Measurements from ENCODE around the gene G6PC1.
"Not testable (repeated sequence)": the region's sequence is repeated elsewhere in the genome, so short reads cannot be mapped to it uniquely, and the experiment has no call there.

G6PC1 gene

DNA sequence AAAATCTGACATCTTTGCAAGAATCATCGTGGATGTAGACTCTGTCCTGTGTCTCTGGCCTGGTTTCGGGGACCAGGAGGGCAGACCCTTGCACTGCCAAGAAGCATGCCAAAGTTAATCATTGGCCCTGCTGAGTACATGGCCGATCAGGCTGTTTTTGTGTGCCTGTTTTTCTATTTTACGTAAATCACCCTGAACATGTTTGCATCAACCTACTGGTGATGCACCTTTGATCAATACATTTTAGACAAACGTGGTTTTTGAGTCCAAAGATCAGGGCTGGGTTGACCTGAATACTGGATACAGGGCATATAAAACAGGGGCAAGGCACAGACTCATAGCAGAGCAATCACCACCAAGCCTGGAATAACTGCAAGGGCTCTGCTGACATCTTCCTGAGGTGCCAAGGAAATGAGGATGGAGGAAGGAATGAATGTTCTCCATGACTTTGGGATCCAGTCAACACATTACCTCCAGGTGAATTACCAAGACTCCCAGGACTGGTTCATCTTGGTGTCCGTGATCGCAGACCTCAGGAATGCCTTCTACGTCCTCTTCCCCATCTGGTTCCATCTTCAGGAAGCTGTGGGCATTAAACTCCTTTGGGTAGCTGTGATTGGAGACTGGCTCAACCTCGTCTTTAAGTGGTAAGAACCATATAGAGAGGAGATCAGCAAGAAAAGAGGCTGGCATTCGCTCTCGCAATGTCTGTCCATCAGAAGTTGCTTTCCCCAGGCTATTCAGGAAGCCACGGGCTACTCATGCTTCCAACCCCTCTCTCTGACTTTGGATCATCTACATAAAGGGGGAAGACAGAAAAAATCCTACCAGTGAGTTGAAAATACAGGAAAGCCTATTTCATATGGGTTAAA is at the start of gene G6PC1:
TSS of gene G6PC1 (plus strand) at position 340 of the 872 bp plus-strand sequence. CDS start at position 418, 78 bp downstream.
- DNase-seq = no peak

DNA sequence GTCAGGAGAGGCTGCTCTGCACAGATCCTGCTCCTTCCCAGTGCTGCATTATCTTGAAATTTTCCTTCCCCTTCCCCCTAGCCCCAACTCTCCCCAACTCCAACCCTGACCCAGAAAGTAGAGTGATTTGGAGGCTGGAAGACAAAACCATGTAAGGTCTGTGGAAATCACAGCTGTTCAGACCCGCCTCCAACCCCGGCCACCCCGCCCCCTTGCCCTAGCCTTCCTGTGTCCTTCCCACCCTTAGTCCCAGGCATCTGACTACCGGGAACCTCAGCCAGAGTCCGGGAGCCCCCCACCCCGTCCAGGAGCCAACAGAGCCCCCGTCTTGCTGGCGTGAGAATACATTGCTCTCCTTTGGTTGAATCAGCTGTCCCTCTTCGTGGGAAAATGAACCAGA is 49.6 kb upstream of the G6PC1 start, which contains the start of gene AOC3:
TSS of gene AOC3 (plus strand) at position 246 of the 400 bp plus-strand sequence. CDS start at position 391, 145 bp downstream.
- DNase-seq = no peak

DNA sequence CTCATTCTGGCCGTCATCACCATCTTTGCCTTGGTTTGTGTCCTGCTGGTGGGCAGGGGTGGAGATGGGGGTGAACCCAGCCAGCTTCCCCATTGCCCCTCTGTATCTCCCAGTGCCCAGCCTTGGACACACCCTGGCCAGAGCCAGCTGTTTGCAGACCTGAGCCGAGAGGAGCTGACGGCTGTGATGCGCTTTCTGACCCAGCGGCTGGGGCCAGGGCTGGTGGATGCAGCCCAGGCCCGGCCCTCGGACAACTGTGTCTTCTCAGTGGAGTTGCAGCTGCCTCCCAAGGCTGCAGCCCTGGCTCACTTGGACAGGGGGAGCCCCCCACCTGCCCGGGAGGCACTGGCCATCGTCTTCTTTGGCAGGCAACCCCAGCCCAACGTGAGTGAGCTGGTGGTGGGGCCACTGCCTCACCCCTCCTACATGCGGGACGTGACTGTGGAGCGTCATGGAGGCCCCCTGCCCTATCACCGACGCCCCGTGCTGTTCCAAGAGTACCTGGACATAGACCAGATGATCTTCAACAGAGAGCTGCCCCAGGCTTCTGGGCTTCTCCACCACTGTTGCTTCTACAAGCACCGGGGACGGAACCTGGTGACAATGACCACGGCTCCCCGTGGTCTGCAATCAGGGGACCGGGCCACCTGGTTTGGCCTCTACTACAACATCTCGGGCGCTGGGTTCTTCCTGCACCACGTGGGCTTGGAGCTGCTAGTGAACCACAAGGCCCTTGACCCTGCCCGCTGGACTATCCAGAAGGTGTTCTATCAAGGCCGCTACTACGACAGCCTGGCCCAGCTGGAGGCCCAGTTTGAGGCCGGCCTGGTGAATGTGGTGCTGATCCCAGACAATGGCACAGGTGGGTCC is 49.0 kb upstream of the G6PC1 start:
- DNase-seq = not testable (repeated sequence)

DNA sequence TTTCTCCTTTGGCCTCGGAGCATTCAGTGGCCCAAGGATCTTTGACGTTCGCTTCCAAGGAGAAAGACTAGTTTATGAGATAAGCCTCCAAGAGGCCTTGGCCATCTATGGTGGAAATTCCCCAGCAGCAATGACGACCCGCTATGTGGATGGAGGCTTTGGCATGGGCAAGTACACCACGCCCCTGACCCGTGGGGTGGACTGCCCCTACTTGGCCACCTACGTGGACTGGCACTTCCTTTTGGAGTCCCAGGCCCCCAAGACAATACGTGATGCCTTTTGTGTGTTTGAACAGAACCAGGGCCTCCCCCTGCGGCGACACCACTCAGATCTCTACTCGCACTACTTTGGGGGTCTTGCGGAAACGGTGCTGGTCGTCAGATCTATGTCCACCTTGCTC is 48.2 kb upstream of the G6PC1 start:
- no peak for DNase-seq

DNA sequence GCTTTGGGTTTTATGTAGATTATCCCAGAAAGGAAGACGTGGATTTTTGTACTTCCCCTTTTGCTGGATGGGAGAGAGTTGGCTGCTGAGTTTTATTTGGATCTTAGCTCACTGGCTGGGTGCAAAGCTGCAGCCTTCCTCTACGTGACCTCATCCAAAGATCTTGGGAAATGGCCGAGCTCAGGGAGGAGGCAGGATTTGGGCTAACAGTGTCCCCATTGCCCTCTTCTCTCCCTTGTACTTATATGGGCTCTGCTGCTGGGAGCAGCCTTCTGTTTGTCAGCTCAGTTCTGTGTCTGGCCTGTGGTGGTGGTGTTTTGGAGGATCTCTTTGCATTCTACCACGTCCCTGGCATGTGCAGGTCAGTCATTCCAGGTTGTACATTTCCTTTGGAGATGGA is 47.6 kb upstream of the G6PC1 start:
- no peak for DNase-seq

DNA sequence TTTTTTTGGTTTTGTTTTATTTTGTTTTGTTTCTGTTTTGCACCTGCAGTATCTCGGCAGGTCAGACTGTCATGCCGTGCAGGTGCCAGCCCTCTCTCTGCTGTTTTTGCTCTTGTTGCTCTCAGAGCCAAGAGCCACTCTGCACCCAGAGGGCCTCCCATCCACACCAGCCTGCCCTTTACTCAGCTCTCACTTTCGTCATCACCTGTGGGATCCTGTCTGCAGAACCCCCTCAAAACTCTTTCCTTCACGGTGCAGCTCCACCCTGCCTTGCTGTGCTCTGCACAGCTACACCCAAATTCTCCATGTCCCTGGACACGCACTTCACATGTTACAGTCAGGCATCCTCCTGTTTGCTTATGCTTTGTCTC is 47.0 kb upstream of the G6PC1 start:
- DNase-seq = no peak

DNA sequence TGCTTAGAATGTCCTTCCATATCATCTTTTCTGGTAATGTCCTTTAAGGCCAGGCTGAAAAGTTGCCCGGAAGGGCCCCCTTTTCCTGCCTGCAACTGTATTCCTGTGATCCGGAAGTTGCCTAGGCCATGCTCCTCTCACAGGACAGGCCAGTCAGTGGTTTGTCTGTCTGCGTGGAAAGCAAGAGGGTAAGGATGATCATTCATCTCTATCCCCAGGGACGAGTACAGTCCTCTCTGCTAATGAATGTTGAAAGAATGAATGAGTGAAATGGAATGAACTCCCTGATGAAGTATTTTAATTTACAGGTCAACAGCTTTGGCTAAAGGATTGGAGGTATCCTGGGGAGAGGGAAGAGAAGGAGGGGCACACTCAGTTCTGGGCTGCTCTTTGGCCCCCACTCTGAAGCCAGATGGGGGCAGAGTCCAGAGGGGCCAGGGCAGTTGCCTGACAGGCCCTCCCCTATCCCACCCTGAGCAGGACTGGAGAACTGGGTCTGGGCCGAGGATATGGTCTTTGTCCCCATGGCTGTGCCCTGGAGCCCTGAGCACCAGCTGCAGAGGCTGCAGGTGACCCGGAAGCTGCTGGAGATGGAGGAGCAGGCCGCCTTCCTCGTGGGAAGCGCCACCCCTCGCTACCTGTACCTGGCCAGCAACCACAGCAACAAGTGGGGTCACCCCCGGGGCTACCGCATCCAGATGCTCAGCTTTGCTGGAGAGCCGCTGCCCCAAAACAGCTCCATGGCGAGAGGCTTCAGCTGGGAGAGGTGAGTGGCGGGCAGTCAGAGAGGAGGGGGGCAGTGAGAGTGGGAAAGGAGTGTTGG is 46.4 kb upstream of the G6PC1 start:
- no peak for DNase-seq

DNA sequence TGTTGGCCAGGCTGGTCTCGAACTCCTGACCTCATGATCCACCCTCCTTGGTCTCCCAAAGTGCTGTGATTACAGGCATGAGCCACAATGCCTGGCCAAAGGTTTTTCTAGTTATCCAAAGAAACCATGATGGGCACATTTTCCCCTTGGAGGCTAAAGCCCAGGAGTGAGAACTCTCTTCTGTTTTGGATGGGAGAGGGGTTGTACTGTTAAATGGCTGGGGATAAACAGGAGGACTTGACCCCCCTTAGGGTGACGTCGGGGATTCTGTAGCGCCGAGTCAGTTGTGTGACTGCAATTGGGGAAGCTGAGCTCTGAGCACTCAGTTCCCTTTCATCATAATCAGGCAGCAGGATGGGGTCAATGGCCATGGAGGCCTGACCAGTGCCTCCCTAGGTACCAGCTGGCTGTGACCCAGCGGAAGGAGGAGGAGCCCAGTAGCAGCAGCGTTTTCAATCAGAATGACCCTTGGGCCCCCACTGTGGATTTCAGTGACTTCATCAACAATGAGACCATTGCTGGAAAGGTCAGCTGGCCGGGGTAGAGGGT is 45.5 kb upstream of the G6PC1 start:
- DNase-seq = no peak

DNA sequence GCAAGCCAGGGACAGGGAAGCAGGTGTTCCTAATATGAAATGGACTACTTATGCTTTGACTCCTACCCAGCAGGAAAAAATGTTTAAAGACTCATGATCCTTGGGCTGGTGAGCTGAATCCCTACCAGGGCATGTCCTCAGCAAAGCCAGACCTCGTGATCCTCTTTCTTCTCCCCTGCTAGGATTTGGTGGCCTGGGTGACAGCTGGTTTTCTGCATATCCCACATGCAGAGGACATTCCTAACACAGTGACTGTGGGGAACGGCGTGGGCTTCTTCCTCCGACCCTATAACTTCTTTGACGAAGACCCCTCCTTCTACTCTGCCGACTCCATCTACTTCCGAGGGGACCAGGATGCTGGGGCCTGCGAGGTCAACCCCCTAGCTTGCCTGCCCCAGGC is 44.5 kb upstream of the G6PC1 start:
- DNase-seq = not testable (repeated sequence)

DNA sequence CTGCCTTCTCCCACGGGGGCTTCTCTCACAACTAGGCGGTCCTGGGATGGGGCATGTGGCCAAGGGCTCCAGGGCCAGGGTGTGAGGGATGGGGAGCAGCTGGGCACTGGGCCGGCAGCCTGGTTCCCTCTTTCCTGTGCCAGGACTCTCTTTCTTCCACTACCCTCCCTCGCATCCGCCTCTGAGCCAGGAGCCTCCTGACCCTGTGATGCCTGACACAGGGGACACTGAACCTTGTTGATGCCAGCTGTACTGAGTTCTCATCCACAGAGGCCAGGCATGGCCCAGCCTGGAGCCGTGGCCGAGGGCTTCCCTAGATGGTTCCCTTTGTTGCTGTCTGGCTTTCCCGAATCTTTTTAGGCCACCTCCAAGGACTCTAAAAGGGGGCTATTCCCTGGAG is 44.1 kb upstream of the G6PC1 start:
- DNase-seq = not testable (repeated sequence)

DNA sequence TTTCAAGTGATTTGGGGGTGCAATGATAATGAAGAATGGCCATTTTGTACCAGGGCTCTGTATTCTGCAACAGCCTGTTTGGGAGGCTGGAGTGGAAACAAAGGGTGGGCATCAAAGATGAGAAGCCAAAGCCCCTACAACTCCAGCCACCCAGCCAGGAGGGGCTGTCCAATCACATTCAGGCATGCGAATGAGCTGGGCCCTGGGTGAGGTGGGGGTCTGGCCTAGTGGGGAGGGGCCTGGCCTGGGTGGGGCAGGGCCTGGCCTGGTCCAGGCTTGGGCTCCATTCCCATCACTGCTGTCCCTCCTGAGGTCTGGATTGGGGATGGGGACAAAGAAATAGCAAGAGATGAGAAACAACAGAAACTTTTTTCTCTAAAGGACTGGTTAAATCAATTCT is 43.2 kb upstream of the G6PC1 start:
- no peak for DNase-seq

DNA sequence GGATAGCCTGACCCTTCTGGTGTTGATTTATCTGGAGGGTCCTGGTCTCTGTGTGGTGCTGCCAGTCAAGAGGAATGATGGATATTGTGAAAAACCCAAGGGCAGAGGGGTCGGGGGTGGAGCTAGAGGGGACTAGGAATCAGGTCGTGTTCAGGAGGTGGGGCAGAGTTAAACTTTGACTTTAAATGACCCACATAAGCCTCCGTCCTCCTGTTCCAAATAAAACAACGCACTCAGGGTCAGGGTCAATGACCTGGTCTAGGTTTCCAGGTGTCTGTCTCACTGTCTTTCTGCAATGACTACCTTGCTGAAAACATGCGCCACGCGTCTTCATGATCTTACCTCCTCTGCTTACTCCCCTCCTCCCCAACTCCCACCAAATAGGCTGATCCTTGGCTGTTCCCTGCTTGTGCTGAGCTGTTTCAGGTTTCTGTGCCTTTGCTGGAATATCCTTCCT is 34.9 kb upstream of the G6PC1 start:
- no peak for DNase-seq

DNA sequence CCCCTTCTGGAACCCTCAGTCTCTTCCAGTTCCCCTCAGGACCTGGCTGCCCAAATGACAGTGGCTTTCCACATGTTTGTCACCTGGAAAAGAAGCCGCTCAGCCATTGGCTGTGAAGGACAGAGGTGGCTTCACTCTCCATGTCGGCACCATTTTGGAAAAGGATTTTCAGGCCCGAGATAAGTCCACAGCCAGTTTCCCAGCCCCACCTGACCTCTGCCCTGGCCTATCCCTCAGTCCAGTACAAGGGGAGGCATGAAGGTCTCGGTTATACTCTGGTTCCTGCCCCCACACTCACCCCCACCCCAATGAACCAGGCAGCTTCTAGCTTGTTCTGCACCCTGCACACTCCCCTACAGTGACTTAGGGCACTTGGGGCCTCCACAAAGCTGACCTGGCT is 34.4 kb upstream of the G6PC1 start:
- no peak for DNase-seq

DNA sequence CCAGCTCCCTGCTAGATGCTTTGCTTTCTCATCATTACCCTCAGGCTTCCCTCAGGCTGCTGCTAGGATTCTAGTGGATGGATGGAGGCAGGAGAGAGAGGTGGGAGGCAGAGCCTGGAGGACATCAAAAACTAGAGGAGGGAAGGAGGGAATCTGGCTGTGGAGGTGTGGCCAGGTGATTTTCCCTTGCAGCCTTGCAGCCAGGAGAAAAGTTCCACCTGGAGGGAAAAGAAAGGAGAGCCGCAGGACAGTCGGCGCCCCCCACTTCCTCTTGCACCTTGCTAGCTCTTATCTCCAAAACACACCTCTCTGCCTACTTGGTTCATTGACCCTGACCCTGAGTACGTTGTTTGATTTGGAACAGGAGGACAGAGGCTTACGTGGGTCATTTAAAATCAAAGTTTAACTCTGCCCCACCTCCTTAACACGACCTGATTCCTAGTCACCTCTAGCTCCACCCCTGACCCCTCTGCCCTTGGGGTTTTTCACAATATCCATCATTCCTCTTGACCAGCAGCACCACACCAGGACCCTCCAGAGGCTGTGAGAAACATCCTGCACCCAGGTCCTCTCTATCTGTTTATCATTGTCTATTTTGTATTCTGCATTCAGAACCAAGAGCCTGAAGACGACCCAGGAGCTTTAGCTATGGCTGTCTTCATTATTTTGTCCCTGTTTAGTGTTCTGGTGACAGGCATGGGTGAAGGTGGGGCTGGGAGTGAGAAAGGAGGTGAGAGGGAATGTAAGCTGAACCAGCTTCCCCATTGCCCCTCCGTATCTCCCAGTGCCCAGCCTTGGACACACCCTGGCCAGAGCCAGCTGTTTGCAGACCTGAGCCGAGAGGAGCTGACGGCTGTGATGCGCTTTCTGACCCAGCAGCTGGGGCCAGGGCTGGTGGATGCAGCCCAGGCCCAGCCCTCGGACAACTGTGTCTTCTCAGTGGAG is 33.7 kb upstream of the G6PC1 start:
- DNase-seq = no peak

DNA sequence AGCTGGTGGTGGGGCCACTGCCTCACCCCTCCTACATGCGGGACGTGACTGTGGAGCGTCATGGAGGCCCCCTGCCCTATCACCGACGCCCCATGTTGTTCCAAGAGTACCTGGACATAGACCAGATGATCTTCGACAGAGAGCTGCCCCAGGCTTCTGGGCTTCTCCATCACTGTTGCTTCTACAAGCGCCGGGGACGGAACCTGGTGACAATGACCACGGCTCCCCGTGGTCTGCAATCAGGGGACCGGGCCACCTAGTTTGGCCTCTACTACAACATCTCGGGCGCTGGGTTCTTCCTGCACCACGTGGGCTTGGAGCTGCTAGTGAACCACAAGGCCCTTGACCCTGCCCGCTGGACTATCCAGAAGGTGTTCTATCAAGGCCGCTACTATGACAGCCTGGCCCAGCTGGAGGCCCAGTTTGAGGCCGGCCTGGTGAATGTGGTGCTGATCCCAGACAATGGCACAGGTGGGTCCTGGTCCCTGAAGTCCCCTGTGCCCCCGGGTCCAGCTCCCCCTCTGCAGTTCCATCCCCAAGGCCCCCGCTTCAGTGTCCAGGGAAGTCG is 32.8 kb upstream of the G6PC1 start:
- DNase-seq = not testable (repeated sequence)

DNA sequence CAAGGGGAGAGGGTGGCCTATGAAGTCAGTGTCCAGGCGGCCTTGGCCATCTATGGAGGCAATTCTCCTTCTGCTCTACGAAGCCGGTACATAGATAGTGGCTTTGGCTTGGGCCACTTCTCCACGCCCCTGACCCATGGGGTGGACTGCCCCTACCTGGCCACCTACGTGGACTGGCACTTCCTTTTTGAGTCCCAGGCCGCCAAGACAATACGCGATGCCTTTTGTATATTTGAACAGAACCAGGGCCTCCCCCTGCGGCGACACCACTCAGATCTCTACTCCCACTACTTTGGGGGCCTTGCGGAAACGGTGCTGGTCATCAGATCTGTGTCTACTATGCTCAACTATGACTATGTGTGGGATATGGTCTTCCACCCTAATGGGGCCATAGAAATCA is 32.3 kb upstream of the G6PC1 start:
- no peak for DNase-seq

DNA sequence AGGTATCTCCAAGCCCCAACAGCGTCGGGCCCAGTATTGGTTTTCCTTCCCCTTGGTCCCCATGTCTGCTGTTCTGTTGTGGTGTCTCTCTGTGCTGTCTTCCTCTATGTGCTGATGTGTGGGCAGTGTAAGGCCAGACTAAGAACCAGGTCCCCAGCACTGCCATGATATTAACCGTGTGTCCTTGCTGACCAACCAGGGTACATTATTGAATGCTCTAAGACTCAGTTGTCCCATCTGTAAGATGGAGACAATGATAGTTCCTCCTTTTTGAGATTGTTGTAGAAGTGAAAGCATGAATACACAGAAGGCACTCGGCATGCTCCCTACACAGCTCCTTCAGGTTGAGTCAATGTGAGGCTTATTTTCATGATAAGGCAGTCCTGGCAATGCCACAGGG is 29.0 kb upstream of the G6PC1 start:
- DNase-seq = no peak

DNA sequence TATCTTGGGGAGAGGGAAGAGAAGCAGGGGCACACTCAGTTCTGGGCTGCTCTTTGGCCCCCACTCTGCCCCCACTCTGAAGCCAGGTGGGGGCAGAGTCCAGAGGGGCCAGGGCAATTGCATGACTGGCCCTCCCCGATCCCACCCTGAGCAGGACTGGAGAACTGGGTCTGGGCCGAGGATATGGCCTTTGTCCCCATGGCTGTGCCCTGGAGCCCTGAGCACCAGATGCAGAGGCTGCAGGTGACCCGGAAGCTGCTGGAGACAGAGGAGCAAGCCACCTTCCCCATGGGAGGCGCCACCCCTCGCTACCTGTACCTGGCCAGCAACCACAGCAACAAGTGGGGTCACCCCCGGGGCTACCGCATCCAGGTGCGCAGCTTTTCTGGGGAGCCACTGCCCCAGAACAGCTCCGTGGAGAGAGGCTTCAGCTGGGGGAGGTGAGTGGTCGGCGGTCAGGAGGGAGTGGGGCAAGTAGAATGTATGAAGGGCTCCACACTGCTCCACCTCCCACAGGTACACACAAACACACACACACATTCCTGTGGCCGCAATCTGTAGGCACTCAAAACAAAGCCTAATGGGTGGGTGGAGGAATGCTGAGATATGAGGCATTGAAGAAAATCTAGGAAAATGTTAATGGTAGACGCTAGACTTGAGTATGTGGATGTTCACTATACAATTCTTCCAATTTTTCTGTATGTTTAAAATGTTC is 28.2 kb upstream of the G6PC1 start:
- no peak for DNase-seq

DNA sequence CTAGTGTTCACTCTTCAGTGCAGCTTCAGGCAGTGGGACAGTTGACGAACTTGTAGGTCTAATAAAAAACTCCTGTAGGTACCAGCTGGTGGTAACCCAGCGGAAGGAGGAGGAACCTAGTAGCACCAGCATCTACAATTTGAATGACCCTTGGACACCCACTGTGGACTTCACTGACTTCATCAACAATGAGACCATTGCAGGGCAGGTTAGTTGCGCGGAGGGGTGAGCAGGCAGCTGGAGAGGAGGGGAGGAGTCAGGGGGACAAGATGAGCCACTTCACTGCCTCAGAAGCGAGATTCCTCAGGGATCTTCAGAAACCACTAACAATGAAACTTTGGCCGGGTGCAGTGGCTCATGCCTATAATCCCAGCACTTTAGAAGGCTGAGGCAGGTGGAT is 27.3 kb upstream of the G6PC1 start:
- DNase-seq = no peak
